Thyroid gland (tissue), 4 donors: ENCODE data around the gene PARP1.

ENCODE experiments used
- POLR2A ChIP-seq, 2 donors: fragments of 450-650 bp; IDR thresholded peaks; one replicate each; pipeline ENCODE4 v1.6.1; 2017; ENCODE audit warnings: antibody characterized with exemption in 2 of 2, mild to moderate bottlenecking in 2 of 2, moderate library complexity in 1 of 2
- TF ChIP-seq, protein P1 (sequence below), 6 experiments: fragments of 200-600 bp in 3 of 6; fragments of 450-650 bp in 3 of 6; sonication (generic) in 3 of 6; IDR thresholded peaks; one replicate each; pipeline ENCODE4 v1.5.1; 2016 to 2019; ENCODE audit warnings: antibody characterized with exemption in 6 of 6, mild to moderate bottlenecking in 2 of 6, inconsistent platforms in 1 of 6, moderate library complexity in 1 of 6

DNA sequence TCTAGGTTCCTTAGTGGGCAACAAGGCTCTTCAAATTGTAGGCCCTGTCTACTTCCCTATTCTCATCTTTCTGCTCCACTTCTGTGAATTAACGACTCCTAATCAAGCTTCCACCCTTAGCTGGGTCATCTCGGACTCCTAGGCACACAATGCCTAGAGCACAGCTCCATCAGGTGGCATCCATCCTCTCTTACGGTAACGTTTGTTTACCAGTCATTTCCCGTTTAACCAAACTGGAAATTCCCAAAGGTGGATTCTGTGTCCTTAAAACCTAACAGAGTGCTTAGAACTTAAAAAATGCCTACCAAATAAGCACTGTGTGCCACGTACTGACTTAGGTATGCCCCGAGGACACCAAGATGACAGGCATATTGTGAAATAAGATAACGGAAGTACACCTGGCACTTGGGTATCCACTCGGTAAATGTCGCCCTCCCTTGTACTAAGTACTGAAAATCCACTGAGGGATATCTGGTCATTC lies 1.5 kb downstream of the PARP1 start:
- TF ChIP-seq, protein P1, sequence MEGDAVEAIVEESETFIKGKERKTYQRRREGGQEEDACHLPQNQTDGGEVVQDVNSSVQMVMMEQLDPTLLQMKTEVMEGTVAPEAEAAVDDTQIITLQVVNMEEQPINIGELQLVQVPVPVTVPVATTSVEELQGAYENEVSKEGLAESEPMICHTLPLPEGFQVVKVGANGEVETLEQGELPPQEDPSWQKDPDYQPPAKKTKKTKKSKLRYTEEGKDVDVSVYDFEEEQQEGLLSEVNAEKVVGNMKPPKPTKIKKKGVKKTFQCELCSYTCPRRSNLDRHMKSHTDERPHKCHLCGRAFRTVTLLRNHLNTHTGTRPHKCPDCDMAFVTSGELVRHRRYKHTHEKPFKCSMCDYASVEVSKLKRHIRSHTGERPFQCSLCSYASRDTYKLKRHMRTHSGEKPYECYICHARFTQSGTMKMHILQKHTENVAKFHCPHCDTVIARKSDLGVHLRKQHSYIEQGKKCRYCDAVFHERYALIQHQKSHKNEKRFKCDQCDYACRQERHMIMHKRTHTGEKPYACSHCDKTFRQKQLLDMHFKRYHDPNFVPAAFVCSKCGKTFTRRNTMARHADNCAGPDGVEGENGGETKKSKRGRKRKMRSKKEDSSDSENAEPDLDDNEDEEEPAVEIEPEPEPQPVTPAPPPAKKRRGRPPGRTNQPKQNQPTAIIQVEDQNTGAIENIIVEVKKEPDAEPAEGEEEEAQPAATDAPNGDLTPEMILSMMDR (IDR thresholded peaks at IDR 0.05) = no peak
- TF ChIP-seq POLR2A (IDR thresholded peaks at IDR 0.05) = no peak
